A549 treated with Mapracorat at 1 μM for 4 hours (cell line): ENCODE results near the gene CDC14B. TPM values are rescaled to one million over a fixed set of nuclear protein-coding genes. Genes with fewer than 3 reads are reported as not detected.

Source experiments
- total RNA-seq: library from RNA; stranded (reverse); fragments of 200-300 nt; extraction: Qiagen RNA extraction; gene quantifications from 5 replicates; pipeline ENCODE4 v1.2.3, GENCODE V29; 2022

Gene CDC14B
- 9.8 to 12.9 TPM (median 12.0 TPM) in 5 replicates for total RNA-seq

DNA sequence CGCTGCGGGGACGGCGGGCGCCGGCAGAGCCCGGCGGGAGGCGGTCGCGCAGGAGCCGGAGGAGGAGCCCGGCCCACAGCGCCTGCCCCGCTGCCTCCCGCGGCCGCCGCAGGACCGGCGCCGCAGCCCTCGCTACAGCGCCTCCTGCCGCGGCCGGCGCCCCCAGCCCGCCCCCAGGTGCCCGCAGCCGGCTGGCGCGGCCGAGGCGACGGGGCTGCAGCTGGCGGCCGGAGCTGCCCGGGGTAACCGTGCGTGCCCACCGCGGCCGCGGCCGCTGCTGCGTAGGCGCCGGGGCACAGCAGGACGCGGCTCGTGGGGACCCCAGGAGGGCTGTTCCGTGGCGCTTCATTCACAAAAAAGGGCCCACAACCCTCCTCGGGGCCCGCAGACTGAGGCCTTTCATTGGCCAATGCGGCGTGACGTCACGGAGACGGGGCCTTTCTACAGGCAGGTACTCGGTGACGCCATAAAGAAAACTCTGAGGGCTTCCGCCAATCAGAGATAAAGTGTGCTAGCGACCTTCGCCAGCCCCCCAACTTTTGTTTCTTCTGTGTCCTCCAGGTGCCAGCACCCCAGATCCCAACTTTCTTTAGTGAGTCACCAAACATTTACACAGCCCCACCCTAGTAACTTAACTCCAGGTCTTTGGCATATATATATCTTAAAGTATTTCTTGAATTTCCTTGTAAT lies at the start of gene CDC14B:
Gene CDC14B, minus strand, starts transcription at position 353 of the 690 bp plus-strand sequence. CDS start 465 bp downstream, outside the sequence.

DNA sequence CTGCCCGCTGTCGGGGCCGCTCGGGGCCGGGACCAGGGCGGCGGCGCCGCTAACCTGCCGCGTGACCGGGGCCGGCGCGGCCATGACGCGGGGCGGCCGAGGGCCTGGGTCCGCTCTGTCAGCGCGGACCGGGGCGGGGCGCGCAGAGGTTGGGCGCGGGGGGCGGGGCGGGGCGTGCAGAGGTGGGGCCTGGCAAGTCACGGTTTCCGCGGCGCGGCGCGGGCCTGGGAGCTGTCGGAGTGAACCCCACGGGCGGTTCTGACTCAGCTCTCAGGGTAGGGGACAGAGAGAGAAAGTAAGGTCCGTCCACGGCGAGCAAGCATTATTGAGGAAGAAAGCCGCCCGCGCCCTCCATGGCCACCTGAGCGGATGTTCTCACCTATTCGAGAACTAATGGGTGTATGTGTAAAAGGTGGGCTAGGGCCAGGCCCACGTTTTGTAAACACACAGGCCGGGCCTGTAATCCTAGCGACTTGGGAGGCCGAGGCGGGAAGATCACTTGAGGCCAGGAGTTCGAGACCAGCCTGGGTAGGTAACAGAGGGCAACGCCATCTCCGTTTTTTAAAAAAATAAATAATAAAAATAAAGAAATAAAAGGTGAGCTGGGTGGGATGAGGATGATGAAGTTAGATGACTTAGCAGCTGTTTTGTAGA lies 35.7 kb upstream of the CDC14B start, which contains the start of gene PRXL2C:
Gene PRXL2C, minus strand, starts transcription at position 120 of the 654 bp plus-strand sequence. Its CDS starts 36 bp downstream, at position 84.

Other genes with a start within 250 kb of the CDC14B start
- gene SLC35D2, start 236.1 kb downstream of the CDC14B start, total RNA-seq: 16.9 to 21.9 TPM (median 20.8 TPM) in 5 replicates
- 4.6 to 6.1 TPM (median 5.5 TPM) in 5 replicates for gene ZNF367, start 201.5 kb downstream of the CDC14B start, total RNA-seq
- gene HABP4, start 169.7 kb downstream of the CDC14B start, total RNA-seq: 15.2 to 17.0 TPM (median 16.2 TPM) in 5 replicates
- gene PRXL2C, start 35.5 kb upstream of the CDC14B start, total RNA-seq: 15.3 to 18.7 TPM (median 18.0 TPM) in 5 replicates
- gene ZNF510, start 158.2 kb upstream of the CDC14B start, total RNA-seq: 3.7 to 6.2 TPM (median 5.9 TPM) in 5 replicates
- 1.1 to 2.7 TPM (median 2.0 TPM) in 5 replicates for gene ZNF782, start 234.7 kb upstream of the CDC14B start, total RNA-seq